NCI-H146 (cell line): ENCODE results near the gene SOX3.

Experiments
- DNase-seq: peaks from one replicate; lab custom pipeline; 2025; lab: John Stamatoyannopoulos, UW

The SOX3 gene

DNA sequence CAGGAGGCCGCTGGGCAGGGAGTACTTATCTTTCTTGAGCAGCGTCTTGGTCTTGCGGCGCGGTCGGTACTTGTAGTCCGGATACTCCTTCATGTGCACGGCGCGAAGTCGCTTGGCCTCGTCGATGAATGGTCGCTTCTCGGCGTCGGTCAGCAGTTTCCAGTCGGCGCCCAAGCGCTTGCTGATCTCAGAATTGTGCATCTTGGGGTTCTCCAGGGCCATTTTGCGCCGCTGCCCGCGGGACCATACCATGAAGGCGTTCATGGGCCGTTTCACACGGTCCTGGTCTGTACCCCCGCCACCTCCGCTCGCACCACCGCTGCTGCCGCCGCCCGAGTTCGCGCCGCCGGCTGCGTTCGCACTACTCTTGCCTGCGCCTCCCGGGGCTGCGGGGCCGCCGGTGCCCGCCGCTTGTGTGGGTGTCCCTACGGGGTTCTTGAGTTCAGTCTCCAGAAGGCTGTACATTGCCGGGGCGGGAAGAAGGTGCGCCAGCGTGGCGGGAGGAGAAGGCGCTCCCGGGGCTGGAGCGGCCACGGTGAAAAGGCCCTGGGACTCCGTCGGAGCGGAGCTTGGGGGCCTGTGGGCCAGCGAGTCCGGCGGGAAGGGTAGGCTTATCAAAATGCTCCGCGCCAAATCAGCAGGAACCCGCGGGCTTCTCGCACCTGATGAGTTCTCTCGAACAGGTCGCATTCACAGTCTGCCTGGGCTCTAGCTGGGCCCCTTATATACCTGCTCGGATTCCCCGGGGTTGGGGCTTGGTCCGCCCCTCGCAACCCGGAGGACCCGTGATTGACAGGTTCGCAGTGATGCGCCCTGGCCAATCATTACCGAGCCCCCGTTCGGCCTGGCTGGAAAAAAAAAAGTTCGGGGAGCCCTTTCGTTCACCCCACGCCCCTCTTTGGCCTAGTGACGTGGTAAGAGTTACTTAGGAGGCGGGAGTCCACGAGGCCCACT is at the start of gene SOX3:
Gene SOX3, minus strand, starts transcription at position 699 of the 954 bp plus-strand sequence. Its CDS starts 9 bp downstream, at position 690.
- DNase-seq = no peak

GRCh38 chrX:140548985-140549384 is 44.1 kb upstream of the SOX3 start:
- DNase-seq = no peak

DNA sequence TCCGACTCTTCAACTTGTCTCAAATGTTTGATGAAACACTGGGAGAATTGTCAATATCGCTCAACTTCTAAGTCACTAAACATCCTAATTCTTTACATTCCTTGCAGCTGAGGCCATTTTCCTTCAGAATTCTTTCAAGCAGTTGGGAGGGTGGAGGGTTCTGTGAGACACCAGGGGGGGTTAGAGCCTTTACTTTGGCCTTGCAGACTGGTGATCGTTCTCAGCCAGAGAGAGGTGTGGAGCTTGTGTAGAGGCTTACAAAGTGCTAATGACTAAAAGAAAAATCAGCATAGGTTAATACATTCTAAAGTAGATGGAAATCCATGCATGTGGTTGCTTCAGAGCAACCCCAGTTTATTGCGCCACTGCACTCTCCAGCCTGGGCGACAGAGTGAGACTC is 21.3 kb upstream of the SOX3 start:
- DNase-seq = no peak

DNA sequence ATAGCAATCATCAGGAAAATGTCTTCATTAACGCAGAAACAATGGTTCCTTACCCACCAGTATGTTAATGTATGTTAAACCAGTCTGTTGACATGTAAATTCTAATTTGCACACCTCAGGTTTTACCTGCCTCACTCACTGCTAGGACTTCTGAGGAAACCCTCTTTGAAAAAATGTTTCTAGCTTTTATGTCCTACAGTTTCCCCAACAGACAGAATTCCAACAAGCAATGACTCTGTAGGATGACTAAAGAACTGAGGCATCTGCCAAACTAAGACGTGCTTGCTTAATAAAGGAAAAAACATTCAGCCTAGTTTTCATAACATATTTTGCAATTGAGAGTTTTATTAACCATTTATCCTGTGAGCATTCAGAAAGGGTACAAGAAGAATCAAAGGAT is 20.6 kb upstream of the SOX3 start:
- no peak for DNase-seq

DNA sequence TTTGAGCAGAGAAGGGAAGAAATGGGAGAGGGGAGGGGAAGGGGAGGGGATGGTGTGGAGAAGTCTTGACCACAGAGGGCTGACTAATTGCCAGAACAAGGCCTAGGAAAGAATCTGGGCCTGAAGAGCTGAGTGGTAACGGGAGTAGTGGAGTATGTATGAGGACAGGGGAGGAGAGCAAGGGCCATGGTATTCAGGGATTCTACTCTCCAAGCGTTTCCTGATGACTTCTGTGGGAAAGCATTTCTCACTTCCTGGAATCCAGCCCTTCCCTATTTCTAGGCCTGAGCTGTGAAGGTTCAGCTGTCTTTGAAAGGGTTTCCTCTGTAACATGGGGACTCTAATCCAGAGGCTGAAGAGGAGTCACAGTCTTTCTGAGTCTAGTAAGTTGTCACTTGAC is 19.7 kb upstream of the SOX3 start:
- no peak for DNase-seq

- DNase-seq = no peak
These were observed 16.5 kb upstream of the SOX3 start for GRCh38 chrX:140521393-140521792.

DNA sequence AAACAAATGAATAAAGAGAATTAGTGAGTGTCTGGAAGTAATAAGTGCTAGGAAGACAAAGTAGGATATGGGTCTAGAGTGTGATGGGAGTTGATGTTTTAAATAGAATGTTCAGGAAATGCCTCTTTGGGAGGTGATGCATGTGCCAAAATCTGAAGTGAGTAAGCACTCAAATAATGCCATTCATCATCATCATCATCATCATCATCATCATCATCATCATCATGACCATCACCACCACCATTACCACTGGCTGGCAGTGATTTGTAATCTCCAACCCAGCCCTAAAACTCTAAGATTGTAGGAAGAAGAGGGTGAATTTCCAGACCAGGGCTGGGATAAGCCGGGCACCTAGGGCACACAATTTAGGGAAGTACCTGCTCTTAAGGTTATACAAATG is 9.7 kb upstream of the SOX3 start:
- no peak for DNase-seq

- no peak for DNase-seq
These were observed 6.0 kb upstream of the SOX3 start for GRCh38 chrX:140510895-140511295.

DNA sequence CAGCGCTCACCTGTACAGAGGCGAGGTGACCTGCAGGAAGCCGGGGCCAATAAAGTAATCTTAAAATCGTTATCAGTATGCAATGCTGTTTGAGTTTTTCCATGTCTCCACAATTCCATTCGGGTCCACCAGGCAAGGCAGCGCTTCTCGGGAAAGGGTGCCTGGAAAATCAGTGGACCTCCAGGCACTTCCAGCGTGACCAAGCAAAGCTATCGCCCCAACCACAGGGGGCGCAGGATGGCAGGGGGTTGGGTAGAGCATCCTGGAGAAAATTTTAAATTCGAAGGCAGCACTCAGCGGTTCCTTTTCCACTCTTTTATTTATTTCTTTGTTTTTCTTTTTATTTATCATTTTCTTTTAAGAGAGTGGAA is 5.4 kb upstream of the SOX3 start:
- no peak for DNase-seq

DNA sequence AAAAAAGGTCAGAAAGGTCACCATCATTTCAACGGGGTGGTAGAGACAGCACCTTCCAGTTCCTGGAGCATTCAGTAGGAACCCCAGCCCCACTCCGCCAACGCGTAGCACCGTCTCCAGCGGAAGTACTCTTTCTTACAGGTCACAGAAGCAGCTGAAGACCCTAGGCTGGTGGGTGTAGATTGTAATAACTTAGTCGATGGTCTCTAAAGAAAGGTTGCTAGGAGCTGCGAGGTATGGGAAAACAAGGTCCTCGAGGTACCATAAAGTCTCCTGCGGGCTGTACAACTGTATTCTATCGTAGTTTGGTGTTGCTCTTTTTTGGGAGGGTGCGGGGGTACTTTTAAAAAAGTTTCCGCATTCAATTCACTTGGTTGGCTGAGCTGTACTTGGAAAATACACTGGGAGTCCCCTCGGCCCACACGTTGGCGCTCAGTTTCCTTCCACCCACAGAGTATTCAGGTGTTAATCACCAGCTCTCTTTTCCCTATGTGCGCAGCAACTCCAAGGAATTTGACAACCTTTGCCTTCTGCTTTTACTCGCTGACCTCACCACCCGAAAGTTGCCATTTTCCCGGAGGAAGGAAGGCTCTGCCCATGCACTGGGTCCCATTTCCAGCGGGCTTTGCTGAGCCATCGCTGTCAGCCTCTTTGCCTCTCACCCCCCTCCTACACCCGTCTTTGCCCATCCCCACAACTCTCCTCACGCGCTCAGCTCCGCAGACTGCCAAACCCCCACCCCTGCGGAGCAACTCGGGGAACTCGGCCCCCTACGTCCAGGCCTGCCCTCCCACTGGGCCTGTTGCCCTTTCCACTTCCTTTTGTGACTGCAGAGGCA is 4.8 kb upstream of the SOX3 start:
- no peak for DNase-seq

- no peak for DNase-seq
These were observed 4.1 kb upstream of the SOX3 start for GRCh38 chrX:140508958-140509357.

DNA sequence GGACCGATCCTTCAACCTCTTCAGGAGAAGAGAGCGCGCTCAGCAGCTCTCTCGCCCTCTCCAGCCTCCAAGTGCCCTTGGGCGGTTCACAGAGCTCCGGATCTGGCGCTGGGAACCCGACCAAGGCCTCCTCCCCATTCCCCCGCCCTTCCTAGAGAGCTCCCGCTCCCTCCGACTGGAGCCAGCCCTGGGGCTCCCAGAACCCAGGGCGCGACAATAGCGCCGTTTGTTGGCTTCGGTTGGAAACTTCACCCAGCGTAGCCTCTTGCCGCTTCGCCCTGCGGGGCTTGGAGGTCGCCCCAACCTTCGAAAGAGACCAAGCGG is 3.1 kb upstream of the SOX3 start:
- DNase-seq = no peak

- no peak for DNase-seq
These were observed 2.5 kb upstream of the SOX3 start for GRCh38 chrX:140507223-140507981.

DNA sequence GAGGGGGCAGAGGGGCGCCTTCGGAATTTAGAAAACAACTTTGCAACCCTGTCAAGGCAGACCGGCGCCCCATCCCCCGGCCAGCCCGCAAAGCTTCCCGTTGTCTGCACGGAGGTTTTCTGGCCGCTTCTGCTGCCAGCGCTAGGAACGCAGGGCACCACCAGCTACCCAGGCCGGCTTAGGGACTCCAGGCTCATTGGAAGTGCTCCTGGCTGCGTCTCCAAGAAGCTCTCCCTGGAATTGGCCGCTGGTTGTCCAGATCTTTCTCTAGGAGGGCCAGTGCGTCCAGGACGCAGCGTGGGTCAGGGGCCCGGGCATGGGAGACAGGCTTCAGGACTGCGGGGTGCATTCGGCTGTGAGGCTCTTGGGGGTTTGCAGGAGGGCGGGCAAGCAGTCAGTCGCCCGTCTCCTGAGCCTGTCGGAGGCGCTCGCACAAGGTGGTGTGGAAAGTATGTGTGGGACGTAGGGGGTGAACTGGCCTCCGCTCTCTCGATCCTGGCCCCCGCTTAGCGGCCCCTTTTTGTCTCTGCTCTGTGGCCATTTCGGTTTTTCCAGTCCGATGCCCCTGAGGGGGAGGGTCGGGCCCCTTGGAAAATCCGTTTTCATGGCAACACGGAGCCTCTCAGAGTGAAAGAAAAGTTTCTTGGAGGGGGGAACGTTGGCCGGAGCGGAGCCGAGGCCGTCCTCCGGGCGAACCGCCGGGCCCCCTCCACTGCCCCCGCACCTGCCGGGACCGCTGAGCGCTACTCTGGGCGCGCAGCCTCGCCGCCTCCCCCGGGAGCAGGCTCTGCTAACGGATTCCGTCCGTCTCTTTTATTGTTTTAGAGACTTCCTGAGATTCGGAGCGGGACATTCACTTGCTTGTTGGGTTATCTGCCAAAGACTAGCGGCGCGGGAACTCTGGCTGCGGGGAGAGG is 810 bp upstream of the SOX3 start:
- DNase-seq = no peak

DNA sequence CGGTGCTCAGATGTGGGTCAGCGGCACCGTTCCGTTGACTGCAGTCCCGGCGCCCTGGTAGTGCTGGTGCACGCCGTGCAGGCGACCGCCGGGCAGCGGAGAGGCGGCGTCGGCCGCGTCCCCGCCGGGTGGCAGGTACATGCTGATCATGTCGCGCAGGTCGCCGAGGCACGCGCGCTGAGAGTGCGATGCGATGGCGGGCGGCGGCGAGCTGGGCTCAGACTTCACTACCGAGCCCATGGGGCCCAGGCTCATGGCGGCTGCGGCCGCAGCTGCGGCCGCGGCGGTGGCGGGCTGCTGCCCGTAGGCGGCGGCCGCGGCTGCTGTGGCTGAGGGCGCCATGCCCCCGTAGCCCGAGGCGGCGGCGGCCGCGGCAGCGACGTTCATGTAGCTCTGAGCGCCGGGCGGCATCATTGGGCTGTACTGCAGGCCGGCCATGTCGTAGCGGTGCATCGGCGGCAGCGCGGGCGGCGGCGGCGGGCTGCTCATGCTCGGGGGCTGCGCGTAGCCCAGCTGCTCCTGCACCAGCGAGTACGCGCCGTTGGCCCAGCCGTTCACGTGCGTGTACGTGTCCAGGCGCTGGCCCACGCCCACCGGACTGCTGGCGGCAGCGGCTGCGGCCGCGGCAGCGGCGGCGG is 1.0 kb downstream of the SOX3 start:
- DNase-seq = peak; percentile 8

DNA sequence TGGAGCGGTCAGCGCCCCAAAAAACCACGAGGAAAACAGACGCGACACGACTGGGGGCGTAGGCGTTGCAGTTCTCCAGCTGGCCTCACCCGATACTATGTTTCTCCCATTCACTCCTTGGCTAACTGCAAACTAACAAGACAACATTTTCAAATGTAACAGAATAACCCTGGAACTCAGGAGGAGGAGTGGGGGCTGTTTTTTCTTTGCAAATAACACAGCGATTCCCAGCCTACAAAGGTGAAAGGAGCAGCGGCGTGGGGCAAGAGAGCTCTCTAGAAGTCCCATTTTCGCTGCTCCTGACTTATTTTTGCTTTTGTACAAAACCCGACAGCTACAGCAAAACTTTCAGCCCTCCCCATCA is 1.6 kb downstream of the SOX3 start:
- no peak for DNase-seq

DNA sequence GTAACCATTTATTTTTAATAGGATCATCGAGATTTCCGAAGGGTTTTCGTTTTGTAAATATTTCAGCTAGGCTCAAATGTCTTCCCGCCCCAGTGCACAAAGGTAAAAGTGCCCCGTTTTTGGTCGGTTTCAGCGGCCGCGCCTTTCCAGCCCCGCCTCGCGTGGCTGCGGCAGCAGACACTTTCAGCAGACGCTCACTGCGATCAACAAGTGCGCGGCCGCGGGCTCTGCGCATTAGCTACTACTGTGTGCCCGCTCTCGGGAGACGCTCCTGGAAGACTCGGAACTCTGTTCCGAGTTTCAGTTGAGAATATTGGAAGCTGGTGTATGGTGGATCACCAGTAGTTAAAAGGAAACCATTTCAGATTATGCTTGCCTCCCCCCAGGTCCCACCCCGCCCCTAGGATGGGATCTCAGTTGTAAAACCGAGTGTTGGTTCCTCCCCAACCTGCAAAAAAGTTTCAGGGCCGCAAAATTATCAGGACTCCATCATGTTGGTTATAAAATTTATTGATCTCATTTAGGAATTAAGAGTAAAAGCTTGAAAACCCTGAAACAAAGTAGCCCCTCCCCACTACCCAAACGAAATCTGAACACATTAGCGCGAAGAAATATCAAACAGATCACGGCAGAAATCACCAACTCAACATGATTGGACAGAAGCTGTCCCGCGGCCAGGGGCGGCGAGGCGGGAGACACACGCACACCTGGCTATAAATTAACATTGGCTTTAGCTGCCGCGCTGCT is 2.2 kb downstream of the SOX3 start:
- no peak for DNase-seq

- DNase-seq = no peak
These were observed 2.9 kb downstream of the SOX3 start for GRCh38 chrX:140501940-140502468.

DNA sequence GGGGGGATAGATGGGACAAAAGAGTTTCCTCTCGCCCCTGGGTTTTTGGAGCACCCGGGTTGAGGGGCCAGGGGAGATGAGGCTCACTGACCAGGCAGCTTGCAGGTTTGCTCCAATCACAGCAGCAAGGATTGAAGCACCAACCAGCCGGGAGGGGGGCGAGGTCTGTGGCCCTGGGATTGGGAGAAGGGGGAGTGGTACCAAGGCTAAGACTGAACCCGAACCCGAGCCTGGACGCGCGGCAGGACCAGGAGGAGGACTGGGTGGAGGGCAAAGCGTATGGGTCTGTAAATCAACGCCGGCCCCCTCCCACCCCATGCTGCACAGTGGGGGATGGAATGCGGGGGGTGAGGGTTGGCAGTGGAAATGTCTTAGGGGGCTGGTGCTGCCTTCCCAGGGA is 3.5 kb downstream of the SOX3 start:
- DNase-seq = no peak

GRCh38 chrX:140500441-140500840 is 4.4 kb downstream of the SOX3 start:
- DNase-seq = no peak
